ENCODE results near the gene SETD1A.

The SETD1A gene

GRCh38 chr16:30976486-30976885, 18.9 kb downstream of the SETD1A start:
- no peak for TF ChIP-seq CTCF (conservative IDR thresholded peaks at IDR 0.05; ENCODE audit: low read depth, low read length)
- H3K4me3 ChIP-seq (ENCODE audit: low read depth, low read length), result no peak overlapping the region
- no peak for DNase-seq (ENCODE audit: low read depth)

- peak; percentile 57 for TF ChIP-seq CTCF (conservative IDR thresholded peaks at IDR 0.05; ENCODE audit: low read depth, low read length)
- no peak overlapping the region for H3K4me3 ChIP-seq (ENCODE audit: low read depth, low read length)
- DNase-seq (ENCODE audit: low read depth), result no peak
Measured at GRCh38 chr16:30977502-30977901, 19.9 kb downstream of the SETD1A start.

GRCh38 chr16:30979170-30980022, 21.8 kb downstream of the SETD1A start:
- TF ChIP-seq CTCF (conservative IDR thresholded peaks at IDR 0.05; ENCODE audit: low read depth, low read length), result no peak
- DNase-seq (ENCODE audit: low read depth), result no peak
- no peak overlapping the region for H3K4me3 ChIP-seq (ENCODE audit: low read depth, low read length)

GRCh38 chr16:30980023-30980371, 22.4 kb downstream of the SETD1A start:
- TF ChIP-seq CTCF (conservative IDR thresholded peaks at IDR 0.05; ENCODE audit: low read depth, low read length), result no peak
- H3K4me3 ChIP-seq (ENCODE audit: low read depth, low read length), result no peak overlapping the region
- no peak for DNase-seq (ENCODE audit: low read depth)

- no peak overlapping the region for H3K4me3 ChIP-seq (ENCODE audit: low read depth, low read length)
- no peak for DNase-seq (ENCODE audit: low read depth)
- no peak for TF ChIP-seq CTCF (conservative IDR thresholded peaks at IDR 0.05; ENCODE audit: low read depth, low read length)
Measured at GRCh38 chr16:30980434-30980833, 22.9 kb downstream of the SETD1A start.

- no peak for TF ChIP-seq CTCF (conservative IDR thresholded peaks at IDR 0.05; ENCODE audit: low read depth, low read length)
- no peak for DNase-seq (ENCODE audit: low read depth)
- no peak overlapping the region for H3K4me3 ChIP-seq (ENCODE audit: low read depth, low read length)
Measured at GRCh38 chr16:30980959-30981358, 23.4 kb downstream of the SETD1A start.

Measured in choroid plexus epithelial cell (primary cell).